ENCODE results near the gene SIRT7. TPM values are rescaled to one million over a fixed set of nuclear protein-coding genes. Genes with fewer than 3 reads are reported as not detected.
A peak's percentile ranks its signal among the peaks of the same experiment; 100 is the strongest.

The SIRT7 gene
- 10 to 100 TPM; 12.6 to 17.7 (median 15.5) TPM for total RNA-seq
- 10 to 100 TPM in 1 of 2 donors, 1 to 10 TPM in 1; 3.4 to 15.2 TPM for polyA plus RNA-seq
- long read RNA-seq, donor 1, partial matches to known transcripts: 2 of 4 reads
- long read RNA-seq, donor 1, other reads (novel, unspliced or antisense): 0 of 4 reads
- long read RNA-seq, donor 2, partial matches to known transcripts: 0 of 6 reads
- long read RNA-seq, donor 2, other reads (novel, unspliced or antisense): 0 of 6 reads
- long read RNA-seq, donor 3, transcript SIRT7-201 (10 exons, 1,743 nt): major isoform, 18 of 38 reads
- long read RNA-seq, donor 3, partial matches to known transcripts: 11 of 38 reads
- long read RNA-seq, donor 3, other reads (novel, unspliced or antisense): 5 of 38 reads

GRCh38 chr17:81917565-81918332, at the start of gene SIRT7:
TSS of gene SIRT7 (minus strand) at chr17:81918176. CDS start at chr17:81918131, 45 bp downstream.
- Histone ChIP-seq H3K27me3 (no peaks in the 10 kb centered on the region), H3K36me3 (no peaks in the 10 kb centered on the region), H3K9me3 (no peaks in the 10 kb centered on the region), H3K27ac (peak within 1 kb of the TSS in 1 of 2 donors; percentile 55), H3K4me3 (peak within 1 kb of the TSS; percentile 67), H3K4me1 (ENCODE audit: insufficient read depth) (peaks cover 11% of the 10 kb centered on the region)
- WGBS, 3 donors: 0 to 1% (median 1%) methylated on average over 78 to 94 of the region's 94 CpGs
- TF ChIP-seq EP300 (IDR thresholded peaks at IDR 0.05): no peak
- TF ChIP-seq CTCF (IDR thresholded peaks at IDR 0.05): no peak
- no peak for TF ChIP-seq POLR2A (IDR thresholded peaks at IDR 0.05)
- peak; percentile 71 to 85 (median 82) for DNase-seq
- intact Hi-C loops (cut with DNase I): no loop called here

GRCh38 chr17:81967244-81967532, 49.2 kb upstream of the SIRT7 start:
- Histone ChIP-seq H3K9me3 (no peaks in the 10 kb centered on the region), H3K36me3 (no peaks in the 10 kb centered on the region), H3K4me3 (no peak overlapping the region), H3K27ac (no peak overlapping the region), H3K27me3 (no peaks in the 10 kb centered on the region), H3K4me1 (ENCODE audit: insufficient read depth) (peaks cover 13% of the 10 kb centered on the region)
- TF ChIP-seq CTCF (IDR thresholded peaks at IDR 0.05): no peak
- DNase-seq: peak in 1 of 5 donors; percentile 46
- intact Hi-C loops (cut with DNase I): no loop called here
- WGBS, 3 donors: 20 to 27% (median 27%) methylated on average over 3 to 5 of the region's 5 CpGs

GRCh38 chr17:81966343-81967243, 48.6 kb upstream of the SIRT7 start:
- peak; percentile 51 to 87 (median 75) for DNase-seq
- no peaks in the 10 kb centered on the region for H3K36me3 ChIP-seq
- WGBS, 3 donors: 18 to 49% (median 33%) methylated on average over 26 to 41 of the region's 41 CpGs
- peaks cover 13% of the 10 kb centered on the region for H3K4me1 ChIP-seq (ENCODE audit: insufficient read depth)
- intact Hi-C loops (cut with DNase I): no loop called here
- H3K27ac ChIP-seq: no peak overlapping the region
- TF ChIP-seq EP300 (IDR thresholded peaks at IDR 0.05) (no peak), POLR2A (IDR thresholded peaks at IDR 0.05) (no peak), CTCF (IDR thresholded peaks at IDR 0.05) (no peak)
- peaks cover 5% of the 10 kb centered on the region for H3K27me3 ChIP-seq
- H3K9me3 ChIP-seq: no peaks in the 10 kb centered on the region
- no peak overlapping the region for H3K4me3 ChIP-seq

Measured in ovary (tissue), 10 donors.